ENCODE measurements around the gene DHX16. TPM values are rescaled to one million over a fixed set of nuclear protein-coding genes. Genes with fewer than 3 reads are reported as not detected.

Gene DHX16
- total and polyA plus RNA-seq, 9 of the 15 experiments (the other 6 are each of a cell fraction or from before 2014, with no cell fraction given), result 14.6 to 66.1 (median 47.5) TPM

GRCh38 chr6:30613251-30614043 is 59.4 kb downstream of the DHX16 start (continued):
- TF ChIP-seq, protein P1, sequence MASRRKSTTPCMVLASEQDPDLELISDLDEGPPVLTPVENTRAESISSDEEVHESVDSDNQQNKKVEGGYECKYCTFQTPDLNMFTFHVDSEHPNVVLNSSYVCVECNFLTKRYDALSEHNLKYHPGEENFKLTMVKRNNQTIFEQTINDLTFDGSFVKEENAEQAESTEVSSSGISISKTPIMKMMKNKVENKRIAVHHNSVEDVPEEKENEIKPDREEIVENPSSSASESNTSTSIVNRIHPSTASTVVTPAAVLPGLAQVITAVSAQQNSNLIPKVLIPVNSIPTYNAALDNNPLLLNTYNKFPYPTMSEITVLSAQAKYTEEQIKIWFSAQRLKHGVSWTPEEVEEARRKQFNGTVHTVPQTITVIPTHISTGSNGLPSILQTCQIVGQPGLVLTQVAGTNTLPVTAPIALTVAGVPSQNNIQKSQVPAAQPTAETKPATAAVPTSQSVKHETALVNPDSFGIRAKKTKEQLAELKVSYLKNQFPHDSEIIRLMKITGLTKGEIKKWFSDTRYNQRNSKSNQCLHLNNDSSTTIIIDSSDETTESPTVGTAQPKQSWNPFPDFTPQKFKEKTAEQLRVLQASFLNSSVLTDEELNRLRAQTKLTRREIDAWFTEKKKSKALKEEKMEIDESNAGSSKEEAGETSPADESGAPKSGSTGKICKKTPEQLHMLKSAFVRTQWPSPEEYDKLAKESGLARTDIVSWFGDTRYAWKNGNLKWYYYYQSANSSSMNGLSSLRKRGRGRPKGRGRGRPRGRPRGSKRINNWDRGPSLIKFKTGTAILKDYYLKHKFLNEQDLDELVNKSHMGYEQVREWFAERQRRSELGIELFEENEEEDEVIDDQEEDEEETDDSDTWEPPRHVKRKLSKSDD (conservative IDR thresholded peaks at IDR 0.05; ENCODE audit: low read length), result no peak
- TF ChIP-seq ZKSCAN3 (CRISPR knock-in tag; IDR thresholded peaks at IDR 0.05) (no peak), NCOA2 (IDR thresholded peaks at IDR 0.05; ENCODE audit: partially characterized antibody in 2 of 2) (no peak), DEAF1 (CRISPR knock-in tag; IDR thresholded peaks at IDR 0.05) (peak; percentile 1; the same call in 1 of the 2 replicates), ZNF830 (CRISPR knock-in tag; IDR thresholded peaks at IDR 0.05) (0 out of 2 replicates have a peak, but pooled peaks have one; percentile 19), ZNF584 (CRISPR knock-in tag; IDR thresholded peaks at IDR 0.05; ENCODE audit: low read depth) (no peak), TCFL5 (CRISPR knock-in tag; conservative IDR thresholded peaks at IDR 0.05) (no peak), CAMTA2 (CRISPR knock-in tag; conservative IDR thresholded peaks at IDR 0.05) (peak; percentile 88; the same call in 1 of the 2 replicates), POLR2AphosphoS2 (IDR thresholded peaks at IDR 0.05; ENCODE audit: low read length) (peak; percentile 16; the same call in 1 of the 2 replicates), XRCC5 (IDR thresholded peaks at IDR 0.05; ENCODE audit: low read depth, low read length) (no peak), PML (IDR thresholded peaks at IDR 0.05; ENCODE audit: low read length) (0 out of 2 replicates have a peak, but pooled peaks have one; percentile 22), ZMIZ1 (IDR thresholded peaks at IDR 0.05; ENCODE audit: low read depth in 2 of 2, low read length in 2 of 2) (no peak), NEUROD1 (IDR thresholded peaks at IDR 0.05; ENCODE audit: borderline replicate concordance, low read depth, low read length, partially characterized antibody) (no peak), CBFA2T2 (conservative IDR thresholded peaks at IDR 0.05) (no peak)
- TF ChIP-seq, protein P2, sequence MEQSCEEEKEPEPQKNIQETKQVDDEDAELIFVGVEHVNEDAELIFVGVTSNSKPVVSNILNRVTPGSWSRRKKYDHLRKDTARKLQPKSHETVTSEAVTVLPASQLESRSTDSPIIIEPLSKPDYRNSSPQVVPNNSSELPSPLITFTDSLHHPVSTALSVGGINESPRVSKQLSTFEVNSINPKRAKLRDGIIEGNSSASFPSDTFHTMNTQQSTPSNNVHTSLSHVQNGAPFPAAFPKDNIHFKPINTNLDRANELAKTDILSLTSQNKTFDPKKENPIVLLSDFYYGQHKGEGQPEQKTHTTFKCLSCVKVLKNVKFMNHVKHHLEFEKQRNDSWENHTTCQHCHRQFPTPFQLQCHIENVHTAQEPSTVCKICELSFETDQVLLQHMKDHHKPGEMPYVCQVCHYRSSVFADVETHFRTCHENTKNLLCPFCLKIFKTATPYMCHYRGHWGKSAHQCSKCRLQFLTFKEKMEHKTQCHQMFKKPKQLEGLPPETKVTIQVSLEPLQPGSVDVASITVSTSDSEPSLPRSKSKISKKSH (CRISPR knock-in tag; IDR thresholded peaks at IDR 0.05), result peak; percentile 66; the same call in 1 of the 2 replicates
- TF ChIP-seq, protein P3, sequence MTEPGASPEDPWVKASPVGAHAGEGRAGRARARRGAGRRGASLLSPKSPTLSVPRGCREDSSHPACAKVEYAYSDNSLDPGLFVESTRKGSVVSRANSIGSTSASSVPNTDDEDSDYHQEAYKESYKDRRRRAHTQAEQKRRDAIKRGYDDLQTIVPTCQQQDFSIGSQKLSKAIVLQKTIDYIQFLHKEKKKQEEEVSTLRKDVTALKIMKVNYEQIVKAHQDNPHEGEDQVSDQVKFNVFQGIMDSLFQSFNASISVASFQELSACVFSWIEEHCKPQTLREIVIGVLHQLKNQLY (CRISPR knock-in tag; conservative IDR thresholded peaks at IDR 0.05), result no peak

All from K562 (cell line).